Thymus (tissue), 11 donors: ENCODE results near the gene HOXD10. TPM values are rescaled to one million over a fixed set of nuclear protein-coding genes. Genes with fewer than 3 reads are reported as not detected.
A peak's percentile ranks its signal among the peaks of the same experiment; 100 is the strongest.

Experiments
- DNase-seq, 9 donors: peaks; one replicate each; pipeline ENCODE4 v3.0.0-alpha.2; 2013; ENCODE audit warnings: low spot score in 9 of 9, low read depth in 6 of 9, missing footprints in 1 of 9
- H3K27ac ChIP-seq, 2 donors: one replicate each; pipeline ENCODE4 v1.5.1; 2013; ENCODE audit warnings: control low read depth in 1 of 2, low read depth in 1 of 2, low read length in 1 of 2, mild to moderate bottlenecking in 1 of 2, moderate library complexity in 1 of 2
- H3K27me3 ChIP-seq, 2 donors: one replicate each; pipeline ENCODE4 v1.5.1; 2013; ENCODE audit warnings: low read length in 1 of 2; ENCODE audit not compliant: control insufficient read depth in 2 of 2, insufficient read depth in 1 of 2
- H3K36me3 ChIP-seq, 2 donors: one replicate each; pipeline ENCODE4 v1.5.1; 2013; ENCODE audit warnings: low read length in 1 of 2, mild to moderate bottlenecking in 1 of 2, moderate library complexity in 1 of 2; ENCODE audit not compliant: control insufficient read depth in 2 of 2, insufficient read depth in 2 of 2
- H3K4me1 ChIP-seq, 2 donors: one replicate each; pipeline ENCODE4 v1.5.1; 2013; ENCODE audit warnings: low read length in 2 of 2; ENCODE audit not compliant: control insufficient read depth in 2 of 2, insufficient read depth in 2 of 2
- H3K4me3 ChIP-seq, 2 donors: one replicate each; pipeline ENCODE4 v1.5.1; 2013; ENCODE audit warnings: low read length in 2 of 2, control low read depth in 1 of 2, mild to moderate bottlenecking in 1 of 2
- H3K9me3 ChIP-seq, 2 donors: one replicate each; pipeline ENCODE4 v1.5.1; 2013; ENCODE audit warnings: low read length in 1 of 2, mild to moderate bottlenecking in 1 of 2; ENCODE audit not compliant: control insufficient read depth in 2 of 2, insufficient read depth in 1 of 2
- WGBS: extraction: QIAGEN DNeasy Blood & Tissue Kit; methylation state at CpG from one replicate; pipeline ENCODE4 v1.1.7; 2013; 5-methylcytosine and 5-hydroxymethylcytosine counted together
- polyA plus RNA-seq: library from polyadenylated mRNA; stranded (reverse); fragments of 200-250 nt; gene quantifications from one replicate; pipeline ENCODE4 v1.2.3, GENCODE V29; 2013
- total RNA-seq: library from RNA; stranded (reverse); fragments of 120-200 nt; gene quantifications from one replicate; pipeline ENCODE4 v1.2.4, GENCODE V29; 2013
- donor health status: healthy.

Gene HOXD10
- total and polyA plus RNA-seq, 2 donors: 0.09 TPM; not detected in 1

GRCh38 chr2:176110415-176111308, 5.9 kb upstream of the HOXD10 start:
- H3K27me3 ChIP-seq: peaks cover 89 to 98% of the 10 kb centered on the region in 2 donors

GRCh38 chr2:176111309-176111663, 5.3 kb upstream of the HOXD10 start:
- Histone ChIP-seq H3K9me3 (peaks cover 0 to 3% of the 10 kb centered on the region in 2 donors), H3K4me1 (peaks cover 0 to 3% of the 10 kb centered on the region in 2 donors), H3K27me3 (peaks cover 89 to 98% of the 10 kb centered on the region in 2 donors), H3K4me3 (no peak overlapping the region), H3K27ac (no peak overlapping the region), H3K36me3 (no peaks in the 10 kb centered on the region)
- 3% methylated on average over 16 of the region's 16 CpGs for WGBS
- DNase-seq: peak in 2 of 9 donors; percentile 40 to 56

More at GRCh38 chr2:176110415-176111308, 5.9 kb upstream of the HOXD10 start:
- Histone ChIP-seq H3K9me3 (no peaks in the 10 kb centered on the region), H3K27ac (no peak overlapping the region), H3K36me3 (no peaks in the 10 kb centered on the region), H3K4me1 (peaks cover 0 to 3% of the 10 kb centered on the region in 2 donors), H3K4me3 (no peak overlapping the region)
- WGBS: 22% methylated on average over 7 of the region's 7 CpGs
- no peak for DNase-seq

- no peak for DNase-seq
- Histone ChIP-seq H3K27me3 (peaks cover 89 to 98% of the 10 kb centered on the region in 2 donors), H3K27ac (no peak overlapping the region), H3K4me3 (no peak overlapping the region), H3K9me3 (peaks cover 0 to 6% of the 10 kb centered on the region in 2 donors), H3K36me3 (no peaks in the 10 kb centered on the region), H3K4me1 (peaks cover 0 to 3% of the 10 kb centered on the region in 2 donors)
- WGBS: 6% methylated on average over 29 of the region's 29 CpGs
Observed at GRCh38 chr2:176111846-176112374, 4.7 kb upstream of the HOXD10 start.

- Histone ChIP-seq H3K4me3 (no peak overlapping the region), H3K9me3 (peaks cover 0 to 11% of the 10 kb centered on the region in 2 donors), H3K4me1 (no peaks in the 10 kb centered on the region), H3K36me3 (no peaks in the 10 kb centered on the region), H3K27ac (no peak overlapping the region), H3K27me3 (peaks cover 89 to 100% of the 10 kb centered on the region in 2 donors)
- no peak for DNase-seq
- 9% methylated on average over 40 of the region's 40 CpGs for WGBS
Observed at GRCh38 chr2:176112375-176113302, 3.9 kb upstream of the HOXD10 start.

GRCh38 chr2:176114120-176114929, 2.3 kb upstream of the HOXD10 start:
- H3K4me3 ChIP-seq: no peak overlapping the region
- H3K36me3 ChIP-seq: no peaks in the 10 kb centered on the region
- no peak for DNase-seq
- 14% methylated on average over 26 of the region's 26 CpGs for WGBS
- H3K27ac ChIP-seq: no peak overlapping the region
- H3K27me3 ChIP-seq: peaks cover 88 to 100% of the 10 kb centered on the region in 2 donors
- H3K4me1 ChIP-seq: peaks cover 0 to 3% of the 10 kb centered on the region in 2 donors
- H3K9me3 ChIP-seq: peaks cover 0 to 11% of the 10 kb centered on the region in 2 donors

GRCh38 chr2:176114930-176115625, 1.5 kb upstream of the HOXD10 start:
- Histone ChIP-seq H3K36me3 (no peaks in the 10 kb centered on the region), H3K27me3 (peaks cover 88 to 100% of the 10 kb centered on the region in 2 donors), H3K4me3 (no peak overlapping the region), H3K9me3 (peaks cover 0 to 11% of the 10 kb centered on the region in 2 donors), H3K27ac (no peak overlapping the region), H3K4me1 (peaks cover 0 to 3% of the 10 kb centered on the region in 2 donors)
- 13% methylated on average over 16 of the region's 16 CpGs for whole genome bisulfite sequencing
- no peak for DNase-seq

GRCh38 chr2:176117162-176117822, 714 bp downstream of the HOXD10 start:
- WGBS: 22% methylated on average over 40 of the region's 40 CpGs
- Histone ChIP-seq H3K9me3 (peaks cover 0 to 16% of the 10 kb centered on the region in 2 donors), H3K36me3 (no peaks in the 10 kb centered on the region), H3K27ac (no peak overlapping the region), H3K27me3 (peaks cover 91 to 100% of the 10 kb centered on the region in 2 donors), H3K4me3 (no peak overlapping the region), H3K4me1 (peaks cover 0 to 3% of the 10 kb centered on the region in 2 donors)
- no peak for DNase-seq
